HL-60/S4 treated with phorbol 12-myristate 13-acetate at 8.2 ng/mL for 4 days and 3 days (cell line): ENCODE measurements around the gene PLXNA4.
"Not testable (repeated sequence)": the region's sequence is repeated elsewhere in the genome, so short reads cannot be mapped to it uniquely, and the experiment has no call there.

Source experiments
- in situ Hi-C: fragments of 300-500 bp; cut with MboI; formaldehyde crosslinking; loops from 2 replicates; pipeline ENCODE4 v1.15.0; 2022; ENCODE audit warnings: low sequenced_read_pairs

PLXNA4 gene

DNA sequence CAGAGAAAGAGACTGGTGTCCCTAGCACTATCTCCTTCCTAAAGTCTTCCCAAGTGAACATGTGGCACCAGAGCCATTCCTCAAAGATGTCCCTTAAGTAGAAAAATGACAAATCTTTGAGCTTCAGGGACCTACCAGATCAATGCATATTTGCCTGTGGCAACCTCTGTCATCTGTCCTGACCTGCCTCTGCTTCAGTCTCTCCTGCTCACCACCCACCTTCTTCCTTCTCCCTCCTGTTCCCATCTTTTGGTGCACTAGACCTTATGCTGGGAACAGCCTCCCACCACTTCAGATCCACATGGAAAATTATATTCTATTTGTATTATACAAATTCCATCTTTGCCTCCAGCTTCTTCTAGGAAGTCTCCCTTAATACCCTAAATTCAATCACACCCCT, 386.4 kb downstream of the PLXNA4 start:
- in situ Hi-C loops: no loop called here

DNA sequence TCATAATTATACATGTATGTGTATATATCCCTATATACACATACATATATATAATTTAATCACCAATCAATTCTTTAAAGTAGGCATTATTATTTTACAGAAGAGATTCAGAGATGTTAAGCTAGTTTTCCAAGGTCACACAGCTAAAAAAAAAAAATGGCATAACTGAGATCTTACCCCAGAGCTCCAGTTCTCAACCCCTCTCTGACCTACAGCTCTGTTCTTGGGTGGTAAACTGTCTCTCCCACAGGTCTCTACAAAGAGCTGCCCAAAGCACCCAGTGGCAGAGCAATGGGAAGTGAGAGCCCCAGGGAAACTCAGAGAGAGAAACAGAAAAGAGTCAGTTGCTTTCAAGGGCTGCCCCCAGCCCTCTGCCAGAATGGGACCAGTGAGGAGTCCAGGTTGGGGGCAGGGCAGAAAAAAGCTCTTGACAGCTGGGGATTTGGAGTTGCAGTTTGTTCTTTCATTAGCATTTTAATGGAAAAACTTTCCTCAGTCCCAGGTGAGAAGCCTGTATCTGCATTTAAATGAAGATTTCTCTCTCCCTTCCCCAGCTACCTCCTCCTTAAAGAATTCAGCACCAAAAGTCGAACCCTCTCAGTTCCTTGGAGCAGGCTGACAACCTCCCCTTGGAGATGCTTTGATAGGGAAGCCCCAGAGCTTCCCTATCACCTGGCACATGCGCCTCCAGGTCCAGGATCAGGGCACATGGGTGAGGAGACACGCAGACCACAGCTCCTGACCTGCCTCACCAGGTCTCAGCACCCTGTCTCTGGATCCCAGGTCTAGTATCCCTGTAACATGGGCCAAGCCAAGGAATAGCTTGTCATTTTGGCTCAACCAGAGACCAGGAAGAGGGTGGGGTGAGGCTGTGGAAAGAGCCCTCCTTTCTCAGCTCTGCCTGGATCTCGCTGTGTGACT, 388.1 kb downstream of the PLXNA4 start:
- in situ Hi-C loops: no loop called here

DNA sequence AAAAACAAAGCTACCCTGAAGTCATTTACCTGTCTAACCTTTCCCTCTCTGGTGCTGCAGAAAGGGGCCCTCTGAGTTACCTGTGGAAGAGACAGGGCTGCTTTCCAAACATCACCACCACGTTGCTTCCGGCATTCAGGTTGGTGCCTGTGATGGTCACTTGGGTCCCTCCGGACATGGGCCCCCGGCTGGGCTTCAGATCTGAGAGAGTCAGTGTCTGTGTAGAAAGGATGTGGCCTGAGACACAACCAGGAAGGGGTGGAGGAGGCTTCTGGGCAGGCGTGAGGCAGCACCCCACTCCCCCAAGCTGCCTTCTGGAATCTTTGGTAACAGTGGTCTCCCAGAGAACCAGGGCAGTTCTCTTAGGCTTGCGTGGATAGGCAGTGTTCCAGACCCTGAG, 388.9 kb downstream of the PLXNA4 start:
- in situ Hi-C loops: no loop called here

DNA sequence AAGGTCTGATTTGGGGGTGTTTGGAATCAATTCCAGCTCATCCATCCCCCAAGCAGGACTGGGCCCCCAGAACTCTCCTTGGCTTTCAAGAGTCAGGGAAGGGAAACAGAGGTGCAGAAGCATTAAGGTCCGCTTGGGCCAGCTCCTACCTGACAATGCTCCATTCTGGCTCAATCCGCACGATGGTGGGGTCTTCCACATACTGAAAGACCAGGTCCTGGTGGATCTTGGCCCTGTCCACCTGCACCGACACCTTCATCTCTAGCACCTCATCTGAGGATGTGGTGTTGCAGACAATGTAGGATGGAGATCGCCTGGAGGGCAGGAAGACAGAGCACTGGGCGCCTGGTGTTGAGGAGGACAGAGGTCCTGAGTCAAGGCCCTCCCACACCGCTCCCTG, 391.1 kb downstream of the PLXNA4 start:
- in situ Hi-C loops: no loop called here

DNA sequence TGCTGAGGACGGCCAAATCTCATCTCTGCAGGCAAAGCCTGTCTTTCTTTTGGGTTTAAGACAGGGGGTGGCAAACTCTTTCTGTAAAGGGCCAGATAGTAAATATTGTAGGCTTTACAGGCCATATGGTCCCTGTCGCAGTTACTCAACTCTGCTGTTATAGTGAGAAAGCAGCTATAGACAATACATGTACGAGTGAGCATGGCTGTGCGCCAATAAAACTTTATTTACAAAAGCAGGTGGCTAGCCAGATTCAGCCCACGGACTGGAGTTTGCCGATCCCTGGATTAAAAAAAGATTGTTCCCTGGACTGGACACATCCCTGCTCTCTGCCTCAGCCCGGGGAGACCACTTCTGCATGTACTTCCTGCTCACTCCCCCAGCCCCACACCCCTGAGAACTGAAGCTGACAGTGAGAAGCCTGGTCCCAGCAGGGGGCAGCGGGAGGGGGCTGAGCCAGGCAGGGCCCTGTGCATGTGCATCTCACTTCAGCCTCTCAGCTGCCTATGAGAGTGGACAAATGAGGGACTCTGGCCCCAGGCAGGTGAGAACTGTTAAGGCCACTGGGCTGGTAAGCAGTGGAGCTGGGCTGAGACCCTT, 392.4 kb downstream of the PLXNA4 start:
- in situ Hi-C loops: no loop called here

DNA sequence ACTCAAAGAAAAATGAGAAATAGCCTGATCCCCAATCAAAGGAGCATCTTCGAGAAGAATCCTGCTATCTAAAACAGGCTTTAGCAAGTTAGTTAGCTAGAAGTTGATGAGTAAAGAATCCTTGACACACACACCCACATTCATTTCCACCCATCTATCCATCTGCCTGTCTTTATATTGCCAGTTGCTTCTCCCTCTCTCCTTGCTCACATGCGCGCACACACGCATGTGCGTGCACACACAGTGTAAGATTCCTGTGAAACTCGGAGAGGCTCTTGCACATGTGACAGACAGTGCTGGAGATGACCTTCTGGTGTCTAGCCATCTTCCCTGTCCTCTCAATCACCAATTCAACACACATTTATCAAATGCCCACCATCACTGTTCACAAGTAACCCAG, 393.3 kb downstream of the PLXNA4 start:
- in situ Hi-C loops: no loop called here

DNA sequence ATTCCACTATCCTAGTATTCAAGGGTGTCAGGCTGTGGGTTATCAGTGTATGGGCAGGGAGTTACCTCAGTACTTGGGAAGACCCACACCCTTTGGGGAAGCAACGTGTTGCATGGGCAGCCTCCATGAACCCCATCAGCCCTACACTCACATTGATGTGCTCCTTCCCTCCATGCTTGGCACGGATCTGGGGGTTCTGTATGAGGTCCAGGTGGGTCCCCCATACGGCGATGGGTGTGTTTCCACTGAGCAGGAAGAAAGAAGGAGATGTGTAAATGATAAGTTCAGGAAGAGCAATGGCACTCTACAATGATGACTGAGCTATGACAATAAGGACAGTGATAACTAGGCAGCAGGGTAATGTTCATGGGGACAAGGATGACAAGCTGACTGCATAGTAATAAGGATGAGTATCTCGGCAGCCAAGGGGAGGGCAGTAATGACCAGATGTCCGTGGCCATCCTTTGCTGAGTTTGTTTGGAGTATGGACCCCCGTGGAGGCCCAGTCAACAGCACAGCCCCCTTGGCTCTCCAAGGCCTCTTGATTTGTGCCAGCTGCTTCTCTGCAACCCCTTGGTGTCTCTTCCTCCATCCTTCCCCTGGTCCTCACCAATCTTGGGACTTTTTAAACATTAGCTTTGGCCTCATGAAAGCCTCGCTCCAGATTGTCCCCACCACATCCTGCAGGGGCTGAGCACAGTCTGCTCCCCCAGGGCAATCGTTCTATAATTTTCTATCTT, 394.2 kb downstream of the PLXNA4 start:
- in situ Hi-C loops: no loop called here

DNA sequence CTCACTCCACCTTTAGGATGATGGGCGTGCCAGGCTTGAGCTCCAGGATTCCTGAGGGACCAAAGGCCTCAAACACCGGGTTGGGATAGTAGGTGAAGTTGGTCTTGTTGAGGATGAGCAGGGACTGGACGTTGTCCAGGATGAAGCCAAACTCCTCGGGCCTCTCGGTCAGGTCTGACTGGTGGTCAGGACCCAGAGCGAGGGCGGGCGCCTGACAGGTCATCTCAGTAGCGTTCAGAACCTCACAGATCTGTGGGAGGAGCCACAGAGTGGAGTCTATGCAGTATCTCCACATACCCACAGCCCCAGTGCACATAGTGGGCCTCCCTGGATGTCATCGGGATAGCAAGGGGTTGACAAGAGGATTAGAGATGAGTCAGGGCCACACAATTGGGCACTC, 394.9 kb downstream of the PLXNA4 start:
- in situ Hi-C loops: no loop called here

DNA sequence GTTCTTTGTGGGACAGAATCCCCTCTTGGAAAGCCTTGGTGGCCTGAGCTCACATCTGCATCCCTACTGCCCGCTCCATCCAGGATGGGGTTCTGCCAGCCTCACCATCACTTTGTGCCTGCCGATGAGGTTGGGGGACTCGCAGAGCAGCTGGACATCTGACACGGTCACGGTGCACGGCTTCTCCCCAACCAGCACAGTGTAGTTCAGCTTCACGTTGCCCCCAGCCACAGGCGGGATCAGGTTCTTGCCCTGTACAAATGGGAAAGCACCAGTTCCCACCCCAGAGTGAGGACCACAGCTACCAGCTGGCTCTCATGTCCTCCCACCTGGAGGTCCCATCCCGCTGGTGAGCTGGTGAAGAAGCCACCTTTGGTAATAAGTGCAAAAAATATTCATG, 395.8 kb downstream of the PLXNA4 start:
- in situ Hi-C loops: no loop called here

DNA sequence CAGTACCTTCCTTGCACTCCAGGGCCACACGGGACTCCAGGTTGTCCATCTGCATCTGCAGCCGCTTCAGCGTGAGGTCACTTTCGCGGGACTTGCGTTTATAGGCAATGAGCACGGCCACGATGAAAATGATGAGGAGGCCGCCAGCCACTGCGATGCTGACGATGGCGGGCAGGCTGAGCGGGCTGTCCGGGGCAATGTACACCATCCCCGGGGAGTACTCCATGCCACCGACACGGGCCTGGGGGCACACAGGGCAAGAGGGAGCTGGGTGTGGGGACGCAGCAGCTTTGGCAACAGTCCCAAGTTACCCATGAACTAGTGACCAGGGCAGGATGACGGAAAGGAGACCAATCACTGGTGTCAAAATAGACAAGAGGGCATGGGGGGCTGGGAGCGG, 396.6 kb downstream of the PLXNA4 start:
- in situ Hi-C loops: no loop called here

DNA sequence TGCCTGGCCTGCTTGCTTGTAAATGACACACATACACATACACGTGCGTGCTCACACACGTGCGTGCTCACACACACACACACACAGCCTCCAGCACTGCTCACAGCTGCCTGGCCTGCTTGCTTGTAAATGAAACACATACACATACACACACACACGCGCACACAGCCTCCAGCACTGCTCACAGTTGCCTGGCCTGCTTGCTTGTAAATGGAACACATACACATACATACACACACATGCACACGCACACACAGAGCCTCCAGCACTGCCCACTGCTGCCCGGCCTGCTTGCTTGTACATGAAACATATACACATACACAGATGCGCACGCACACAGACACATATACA, 397.2 kb downstream of the PLXNA4 start:
- in situ Hi-C loops: no loop called here

DNA sequence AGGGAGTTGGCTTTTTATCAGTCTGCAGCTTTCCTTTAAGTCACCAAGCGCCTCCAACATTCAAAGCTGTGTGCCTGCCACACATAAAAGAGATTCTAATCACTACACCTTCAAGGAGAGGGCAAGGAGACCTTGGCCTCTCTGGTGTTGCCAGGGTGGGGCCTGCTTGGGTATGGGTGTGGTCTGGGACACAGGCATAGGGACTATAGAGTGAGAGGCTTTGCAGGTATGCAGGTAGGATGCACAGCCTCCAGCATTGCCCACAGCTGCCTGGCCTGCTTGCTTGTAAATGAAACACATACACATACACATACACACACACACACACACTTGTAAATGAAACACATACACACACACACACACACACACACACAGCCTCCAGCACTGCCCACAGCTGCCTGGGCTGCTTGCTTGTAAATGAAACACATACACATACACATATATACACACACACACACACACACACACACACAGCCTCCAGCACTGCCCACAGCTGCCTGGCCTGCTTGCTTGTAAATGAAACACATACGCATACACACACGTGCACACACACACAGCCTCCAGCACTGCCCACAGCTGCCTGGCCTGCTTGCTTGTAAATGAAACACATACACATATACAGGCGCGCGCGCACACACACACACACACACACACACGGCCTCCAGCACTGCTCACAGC, 397.7 kb downstream of the PLXNA4 start:
- in situ Hi-C loops: not testable (repeated sequence)

DNA sequence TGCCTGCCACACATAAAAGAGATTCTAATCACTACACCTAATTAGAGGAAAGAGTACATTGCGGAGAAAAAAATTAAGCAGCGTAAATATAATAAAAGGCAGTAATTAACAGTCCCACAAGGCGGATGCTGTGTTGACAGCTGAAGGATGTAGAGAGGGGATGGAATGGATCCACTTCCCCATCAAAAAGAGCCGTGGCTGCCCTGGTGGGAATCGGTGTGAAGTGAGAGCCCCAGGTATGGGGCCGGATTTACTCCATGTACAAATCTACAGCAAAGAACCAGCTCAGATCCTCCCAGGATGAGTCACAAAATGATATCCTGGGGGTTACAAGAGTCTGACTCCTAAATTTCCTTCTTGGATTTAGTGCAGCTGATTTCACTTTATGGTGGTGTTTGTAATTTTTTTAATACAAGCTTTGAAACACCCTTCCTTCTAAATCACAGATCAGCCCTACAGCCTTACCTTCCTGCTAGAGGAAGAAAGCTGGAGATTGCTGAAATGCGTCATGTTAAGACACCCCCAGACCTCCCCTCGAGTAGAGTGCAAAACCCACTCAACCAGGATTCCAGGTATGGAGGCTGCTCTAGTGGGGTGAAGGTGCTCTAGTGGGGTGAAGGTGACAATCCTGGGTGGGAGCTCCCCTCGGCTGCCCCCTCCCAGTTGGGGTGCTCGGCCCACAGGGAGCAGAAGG, 398.4 kb downstream of the PLXNA4 start:
- in situ Hi-C loops: no loop called here

DNA sequence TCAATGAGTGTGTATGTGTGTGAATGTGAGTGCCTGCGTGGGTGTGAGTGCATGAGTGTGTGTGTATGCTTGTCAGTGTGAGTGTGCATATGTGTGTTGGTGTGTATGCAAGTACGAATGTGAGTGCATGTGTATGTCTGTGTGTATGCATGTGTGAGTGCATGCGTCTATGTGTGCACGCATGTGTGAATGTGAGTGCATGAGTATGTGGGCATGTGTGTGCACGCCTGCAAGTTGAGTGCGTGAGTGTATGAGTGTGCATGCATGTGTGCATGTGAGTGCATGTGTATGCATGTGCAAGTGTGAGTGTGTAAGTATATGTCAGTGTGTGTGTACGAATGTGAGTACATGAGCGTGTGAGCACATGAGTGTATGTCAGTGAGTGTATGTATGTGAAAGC, 399.6 kb downstream of the PLXNA4 start:
- in situ Hi-C loops: no loop called here

DNA sequence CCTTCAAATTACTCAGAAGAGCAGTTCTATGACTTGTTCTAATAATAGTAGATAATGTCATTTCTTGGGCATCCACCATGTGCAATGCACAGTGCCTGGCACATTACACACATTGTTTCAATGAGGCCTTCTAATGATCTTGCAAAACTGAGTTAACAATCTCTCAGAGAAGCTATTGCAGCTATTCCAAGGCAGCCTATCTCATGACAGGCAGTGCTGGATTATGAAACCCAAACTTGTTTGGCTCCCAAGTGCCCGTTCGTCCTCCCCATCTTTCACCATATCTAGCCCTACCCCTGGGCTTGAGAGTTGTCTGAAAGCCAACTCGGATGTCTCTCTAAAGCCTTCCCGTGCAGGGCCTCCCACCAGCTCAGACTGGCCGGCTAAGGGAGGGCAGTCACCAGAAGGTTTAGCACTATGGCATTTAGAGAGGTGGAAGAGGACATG, 405.1 kb downstream of the PLXNA4 start:
- in situ Hi-C loops: no loop called here

DNA sequence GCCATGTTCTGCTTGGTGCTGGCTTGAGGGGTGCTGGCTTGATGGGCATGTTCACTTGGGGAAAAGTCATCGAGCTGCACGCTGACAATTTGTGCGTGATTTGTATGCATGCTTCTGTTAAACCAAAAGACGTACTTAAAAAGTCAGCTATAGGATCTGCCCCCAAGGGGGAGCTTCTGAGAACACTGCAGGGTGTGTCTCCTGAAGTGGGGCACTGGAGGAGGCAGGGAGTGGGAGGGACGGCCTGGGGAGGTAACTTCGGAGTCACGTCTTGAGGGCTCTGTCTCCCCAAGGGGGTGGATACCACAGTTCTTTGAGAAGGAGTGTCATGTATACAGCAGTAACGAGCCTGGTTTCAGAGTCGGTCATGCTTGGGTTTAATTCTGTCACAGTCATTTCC, 406.5 kb downstream of the PLXNA4 start:
- in situ Hi-C loops: no loop called here

DNA sequence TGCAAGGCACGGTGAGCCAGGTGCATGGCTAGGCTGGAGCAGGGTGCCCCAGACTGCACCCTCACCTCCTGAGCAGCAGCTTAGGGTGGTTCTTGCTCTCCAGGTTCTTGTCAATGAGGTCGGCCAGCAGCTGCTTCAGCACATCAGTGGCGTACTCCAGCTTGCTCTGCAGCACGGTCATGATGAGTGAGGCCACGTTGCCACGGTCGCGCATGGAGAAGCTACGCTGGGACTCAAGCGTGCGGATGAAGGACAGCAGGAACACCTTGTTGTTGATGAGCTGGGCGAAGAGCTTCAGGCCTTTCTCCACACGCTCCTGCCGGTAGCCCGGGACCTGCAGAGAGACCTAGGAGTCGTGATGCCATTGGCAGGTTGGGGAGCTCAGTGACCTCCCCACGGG, 408.0 kb downstream of the PLXNA4 start:
- in situ Hi-C loops: no loop called here

DNA sequence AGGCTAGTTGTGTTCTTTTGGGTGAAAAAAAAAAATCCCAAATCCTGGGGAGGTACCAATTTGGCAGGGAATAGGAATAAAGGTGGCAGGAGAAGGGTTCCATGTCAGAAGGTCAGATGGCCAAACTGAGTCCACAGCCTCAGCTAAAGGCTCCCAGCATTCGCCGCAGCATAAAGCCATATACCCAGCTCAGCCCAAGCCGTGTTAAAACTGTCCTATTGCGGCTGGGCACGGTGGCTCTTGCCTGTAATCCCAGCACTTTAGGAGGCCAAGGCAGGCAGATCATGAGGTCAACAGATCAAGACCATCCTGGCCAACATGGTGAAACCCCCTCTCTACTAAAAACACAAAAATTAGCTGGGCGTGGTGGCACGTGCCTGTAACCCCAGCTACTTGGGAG, 410.6 kb downstream of the PLXNA4 start:
- in situ Hi-C loops: not testable (repeated sequence)

DNA sequence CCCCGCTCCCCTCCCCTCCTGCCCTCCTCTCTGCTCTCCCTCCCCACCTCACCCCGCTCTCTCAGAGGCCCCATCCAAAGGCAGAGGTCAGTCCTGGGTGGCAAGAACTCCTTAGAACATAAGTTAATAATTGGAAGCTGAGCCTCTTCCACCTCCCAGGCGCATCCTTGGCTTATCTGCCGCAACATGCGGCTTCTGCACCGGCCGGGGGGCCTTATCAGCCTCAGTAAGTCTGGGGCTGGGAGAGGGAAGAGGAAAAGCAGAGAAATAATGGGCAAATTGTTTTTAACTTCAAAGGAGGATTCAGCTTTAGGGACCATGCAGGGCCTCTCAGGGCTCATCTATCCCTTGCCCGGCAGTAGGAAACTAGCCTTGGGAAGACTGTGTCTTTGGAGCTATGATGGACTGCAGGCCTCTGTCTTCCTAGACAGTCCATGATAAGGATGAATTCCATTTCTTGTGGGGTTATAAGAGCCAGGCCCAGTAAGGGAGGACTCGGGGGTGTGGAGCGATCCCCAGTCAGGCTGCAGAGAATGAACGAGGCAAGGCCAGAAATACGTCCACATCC, 411.6 kb downstream of the PLXNA4 start:
- in situ Hi-C loops: no loop called here

DNA sequence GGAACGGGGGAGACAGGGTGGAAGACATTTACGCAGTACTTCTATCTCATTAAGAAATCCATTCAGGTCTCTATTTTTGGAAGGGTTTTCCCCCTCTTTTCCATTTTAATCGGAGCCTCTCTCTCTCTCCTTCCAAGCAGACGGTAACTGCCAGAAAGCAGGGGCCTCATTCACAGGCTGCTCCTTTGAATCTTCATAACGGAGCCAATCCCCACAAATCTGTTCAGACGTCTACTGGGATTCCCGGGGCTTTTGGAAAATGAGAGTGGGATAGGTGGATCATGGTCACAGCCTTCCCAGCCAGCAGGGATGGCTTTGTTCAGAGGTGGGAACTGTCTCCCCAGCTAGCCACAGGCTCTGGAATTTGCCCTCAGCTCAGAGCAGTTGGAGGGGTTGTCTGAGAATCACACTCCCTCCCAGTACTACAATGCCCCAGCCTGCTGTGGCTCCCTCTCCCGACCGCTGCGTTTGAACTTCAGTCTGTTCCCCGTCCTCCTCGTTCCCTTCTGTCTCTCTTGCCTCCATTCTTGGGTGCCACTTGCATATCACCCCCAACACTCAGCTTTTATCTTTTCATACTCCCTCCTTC, 413.6 kb downstream of the PLXNA4 start:
- in situ Hi-C loops: no loop called here
